ENCODE results near the gene NUP107. TPM values are rescaled to one million over a fixed set of nuclear protein-coding genes. Genes with fewer than 3 reads are reported as not detected.

Gene NUP107
- total RNA-seq, 2 experiments from 2014 or later: 127 to 141 TPM

- peaks cover 7% of the 10 kb centered on the region for H3K4me1 Mint-ChIP-seq
- no peak overlapping the region for H3K4me3 Mint-ChIP-seq
- H3K27ac Mint-ChIP-seq: no peak overlapping the region
- H3K9me3 Mint-ChIP-seq (ENCODE audit: low read depth): no peaks in the 10 kb centered on the region
- CTCF ChIA-PET: no interaction called here
- ATAC-seq (no peak), DNase-seq (no peak)
- H3K27me3 Mint-ChIP-seq: no peaks in the 10 kb centered on the region
- no peaks in the 10 kb centered on the region for H3K36me3 Mint-ChIP-seq
These were observed 101.9 kb downstream of the NUP107 start for GRCh38 chr12:68788554-68789143.

GRCh38 chr12:68789144-68789878 lies 102.5 kb downstream of the NUP107 start:
- no peak overlapping the region for H3K27ac Mint-ChIP-seq
- H3K9me3 Mint-ChIP-seq (ENCODE audit: low read depth): no peaks in the 10 kb centered on the region
- CTCF ChIA-PET: no interaction called here
- DNase-seq: no peak
- H3K27me3 Mint-ChIP-seq: no peaks in the 10 kb centered on the region
- no peaks in the 10 kb centered on the region for H3K36me3 Mint-ChIP-seq
- no peak overlapping the region for H3K4me3 Mint-ChIP-seq
- no peak for ATAC-seq
- H3K4me1 Mint-ChIP-seq: peaks cover 7% of the 10 kb centered on the region

DNA sequence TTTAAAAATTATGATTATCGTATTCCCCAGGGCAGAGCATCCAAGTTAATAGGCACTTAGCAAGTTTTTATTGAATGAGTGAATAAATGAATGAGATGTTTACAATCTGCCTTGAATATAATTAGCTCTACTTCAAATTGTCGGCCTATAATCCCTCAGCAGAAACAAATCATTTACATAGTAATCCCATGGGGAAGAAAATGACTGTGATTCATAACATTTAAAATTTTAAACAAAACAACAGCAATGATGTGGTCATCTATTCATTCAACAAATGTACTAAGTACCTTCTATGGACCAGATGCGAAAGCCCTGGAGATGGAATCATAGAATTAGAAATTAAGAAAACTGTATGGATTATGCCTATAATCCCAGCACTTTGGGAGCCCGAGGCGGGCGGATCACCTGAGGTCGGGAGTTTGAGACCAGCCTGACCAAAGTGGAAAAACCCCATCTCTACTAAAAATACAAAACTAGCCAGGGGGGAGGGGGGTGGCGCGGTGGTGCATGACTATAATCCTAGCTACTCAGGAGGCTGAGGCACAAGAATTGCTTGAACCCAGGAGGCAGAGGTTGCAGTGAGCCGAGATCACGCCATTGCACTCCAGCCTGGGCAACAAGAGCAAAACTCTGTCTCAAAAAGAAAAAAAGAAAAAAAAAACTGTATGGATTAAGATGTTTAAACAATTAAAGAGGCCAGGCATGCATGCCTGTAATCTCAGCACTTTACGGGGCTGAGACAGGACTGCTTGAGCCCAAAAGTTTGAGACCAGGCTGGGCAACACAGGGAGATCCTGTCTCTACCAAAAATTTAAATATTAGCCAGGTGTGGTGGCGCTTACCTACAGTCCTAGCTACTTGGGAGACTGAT lies 103.5 kb downstream of the NUP107 start:
- H3K9me3 Mint-ChIP-seq (ENCODE audit: low read depth): no peaks in the 10 kb centered on the region
- H3K4me3 Mint-ChIP-seq: no peak overlapping the region
- no peak overlapping the region for H3K27ac Mint-ChIP-seq
- no peaks in the 10 kb centered on the region for H3K27me3 Mint-ChIP-seq
- peaks cover 7% of the 10 kb centered on the region for H3K4me1 Mint-ChIP-seq
- DNase-seq (no peak), ATAC-seq (no peak)
- H3K36me3 Mint-ChIP-seq: no peaks in the 10 kb centered on the region
- CTCF ChIA-PET: no interaction called here

DNA sequence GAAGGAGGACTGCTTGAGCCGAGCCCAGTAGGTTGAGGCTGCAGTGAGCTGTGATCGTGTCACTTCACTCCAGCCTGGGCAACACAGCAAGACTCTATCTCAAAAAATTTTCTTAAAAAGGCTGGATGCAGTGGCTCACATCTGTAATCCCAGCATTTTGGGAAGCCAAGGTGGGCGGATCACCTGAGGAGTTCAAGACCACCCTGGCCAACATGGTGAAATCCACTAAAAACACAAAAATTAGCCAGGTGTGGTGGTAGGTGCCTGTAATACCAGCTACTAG lies 104.1 kb downstream of the NUP107 start:
- ATAC-seq (no peak), DNase-seq (no peak)
- Mint-ChIP-seq H3K4me3 (no peak overlapping the region), H3K27ac (no peak overlapping the region), H3K36me3 (no peaks in the 10 kb centered on the region), H3K9me3 (ENCODE audit: low read depth) (no peaks in the 10 kb centered on the region), H3K27me3 (no peaks in the 10 kb centered on the region), H3K4me1 (peaks cover 7% of the 10 kb centered on the region)
- CTCF ChIA-PET: no interaction called here

GRCh38 chr12:68791897-68792481 lies 105.2 kb downstream of the NUP107 start:
- H3K27ac Mint-ChIP-seq: no peak overlapping the region
- H3K4me3 Mint-ChIP-seq: no peak overlapping the region
- DNase-seq (no peak), ATAC-seq (no peak)
- no peaks in the 10 kb centered on the region for H3K9me3 Mint-ChIP-seq (ENCODE audit: low read depth)
- H3K4me1 Mint-ChIP-seq: peaks cover 7% of the 10 kb centered on the region
- no peaks in the 10 kb centered on the region for H3K27me3 Mint-ChIP-seq
- CTCF ChIA-PET: interaction anchor here (0.6 kb wide), 1 partner anchor 160 kb away, joined by 3 read pairs; no protein-coding TSS in a partner anchor
- no peaks in the 10 kb centered on the region for H3K36me3 Mint-ChIP-seq

DNA sequence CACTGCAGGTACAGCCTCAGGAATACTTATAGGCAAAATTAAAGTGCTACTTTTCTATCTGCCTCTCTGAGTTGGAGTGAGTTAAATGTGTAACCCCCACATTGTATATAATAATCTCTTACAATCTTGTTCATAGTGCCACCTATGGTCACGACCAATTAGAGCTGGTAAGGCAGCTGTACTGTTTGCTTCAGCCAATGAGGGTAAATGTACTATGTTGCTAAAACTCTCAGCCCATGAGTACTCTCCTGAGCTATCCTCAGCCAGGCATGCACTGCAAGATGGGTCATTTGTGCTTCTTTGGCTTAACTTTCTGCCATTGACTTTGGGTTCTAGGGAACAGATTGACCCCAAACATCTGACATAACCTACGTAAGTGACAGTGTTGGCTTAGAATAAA lies 106.2 kb downstream of the NUP107 start:
- CTCF ChIA-PET: no interaction called here
- Mint-ChIP-seq H3K4me1 (peaks cover 2% of the 10 kb centered on the region), H3K27me3 (no peaks in the 10 kb centered on the region), H3K36me3 (no peaks in the 10 kb centered on the region), H3K4me3 (no peak overlapping the region), H3K27ac (no peak overlapping the region), H3K9me3 (ENCODE audit: low read depth) (no peaks in the 10 kb centered on the region)
- ATAC-seq (peak; percentile 92), DNase-seq (peak; percentile 51)

DNA sequence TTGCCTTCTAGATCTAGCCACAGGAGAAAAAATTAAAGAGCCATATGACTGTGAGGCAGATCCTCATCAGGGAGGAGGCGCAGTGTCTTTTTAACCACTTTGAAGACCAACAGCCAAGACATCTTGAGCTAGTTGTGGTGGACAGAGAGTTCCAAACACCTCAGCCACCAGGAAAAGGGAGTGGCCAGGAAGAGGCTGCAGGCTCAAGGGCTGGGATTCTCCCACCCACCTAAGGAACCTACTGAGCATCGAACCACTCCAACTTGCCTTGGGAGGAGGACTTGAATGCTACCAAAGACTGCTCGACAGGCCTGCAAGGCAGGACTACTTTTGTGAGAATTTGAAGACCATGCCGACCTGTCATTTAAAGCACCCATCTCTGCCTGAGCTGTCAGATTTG lies 106.7 kb downstream of the NUP107 start:
- no peaks in the 10 kb centered on the region for H3K4me1 Mint-ChIP-seq
- DNase-seq (no peak), ATAC-seq (no peak)
- no peaks in the 10 kb centered on the region for H3K27me3 Mint-ChIP-seq
- CTCF ChIA-PET: no interaction called here
- no peak overlapping the region for H3K4me3 Mint-ChIP-seq
- H3K9me3 Mint-ChIP-seq (ENCODE audit: low read depth): no peaks in the 10 kb centered on the region
- no peaks in the 10 kb centered on the region for H3K36me3 Mint-ChIP-seq
- no peak overlapping the region for H3K27ac Mint-ChIP-seq

- DNase-seq (no peak), ATAC-seq (no peak)
- CTCF ChIA-PET: no interaction called here
- no peaks in the 10 kb centered on the region for H3K4me1 Mint-ChIP-seq
- no peak overlapping the region for H3K4me3 Mint-ChIP-seq
- H3K36me3 Mint-ChIP-seq: no peaks in the 10 kb centered on the region
- no peak overlapping the region for H3K27ac Mint-ChIP-seq
- H3K27me3 Mint-ChIP-seq: no peaks in the 10 kb centered on the region
- H3K9me3 Mint-ChIP-seq (ENCODE audit: low read depth): no peaks in the 10 kb centered on the region
These were observed 107.3 kb downstream of the NUP107 start for GRCh38 chr12:68793975-68794652.

- CTCF ChIA-PET: interaction anchor here (0.6 kb wide), 1 partner anchor 733 kb away, joined by 3 read pairs; no protein-coding TSS in a partner anchor
- DNase-seq (no peak), ATAC-seq (no peak)
- no peaks in the 10 kb centered on the region for H3K9me3 Mint-ChIP-seq (ENCODE audit: low read depth)
- no peaks in the 10 kb centered on the region for H3K36me3 Mint-ChIP-seq
- H3K4me1 Mint-ChIP-seq: no peaks in the 10 kb centered on the region
- no peak overlapping the region for H3K27ac Mint-ChIP-seq
- no peak overlapping the region for H3K4me3 Mint-ChIP-seq
- no peaks in the 10 kb centered on the region for H3K27me3 Mint-ChIP-seq
These were observed 108.0 kb downstream of the NUP107 start for GRCh38 chr12:68794653-68795251.

Other genes with a start within 250 kb of the NUP107 start
- 100 to 1,000 TPM; 211 to 252 TPM for gene RAP1B, start 76.1 kb upstream of the NUP107 start, total RNA-seq
- gene SLC35E3, start 59.2 kb downstream of the NUP107 start, total RNA-seq: 10 to 100 TPM; 10.3 to 10.8 TPM
- gene MDM2, start 121.2 kb downstream of the NUP107 start, total RNA-seq: 100 to 1,000 TPM; 235 to 253 TPM
- gene CPM, start 246.2 kb downstream of the NUP107 start, total RNA-seq: 1 to 10 TPM; 1.1 to 6.1 TPM